Endodermal cell (in vitro differentiated cells): ENCODE results near the gene HOXD9. TPM values are rescaled to one million over a fixed set of nuclear protein-coding genes. Genes with fewer than 3 reads are reported as not detected.
A peak's percentile ranks its signal among the peaks of the same experiment; 100 is the strongest.

Source experiments
- DNase-seq: peaks from one replicate; pipeline ENCODE4 v3.0.0-alpha.2; 2017
- H3K27ac ChIP-seq: 2 replicates; pipeline ENCODE4 v1.5.1; 2013; ENCODE audit warnings: mild to moderate bottlenecking, low read depth, low read length, moderate library complexity
- H3K27me3 ChIP-seq: 2 replicates; pipeline ENCODE4 v1.6.1; 2013; ENCODE audit warnings: mild to moderate bottlenecking, low read length, moderate library complexity; ENCODE audit not compliant: insufficient read depth, control insufficient read depth, poor library complexity, severe bottlenecking
- H3K36me3 ChIP-seq: 2 replicates; pipeline ENCODE4 v1.7.0; 2013; ENCODE audit warnings: mild to moderate bottlenecking, low read length, moderate library complexity; ENCODE audit not compliant: control insufficient read depth, insufficient read depth
- H3K4me1 ChIP-seq: one replicate; pipeline ENCODE4 v1.7.0; 2013; ENCODE audit warnings: low read length; ENCODE audit not compliant: control insufficient read depth, insufficient read depth
- H3K4me3 ChIP-seq: 2 replicates; pipeline ENCODE4 v1.5.1; 2013; ENCODE audit warnings: mild to moderate bottlenecking, low read length, moderate library complexity
- H3K9ac ChIP-seq: 2 replicates; pipeline ENCODE4 v1.6.1; 2013; ENCODE audit warnings: mild to moderate bottlenecking, low read length, moderate library complexity; ENCODE audit not compliant: poor library complexity, severe bottlenecking; ENCODE audit errors: extremely low read depth
- H3K9me3 ChIP-seq: 2 replicates; pipeline ENCODE4 v1.6.1; 2013; ENCODE audit warnings: mild to moderate bottlenecking, low read length, moderate library complexity; ENCODE audit not compliant: control insufficient read depth
- H3K27ac Mint-ChIP-seq: 2 replicates; pipeline ENCODE4 v1.8.0; 2020; ENCODE audit warnings: mixed read lengths
- H3K27me3 Mint-ChIP-seq: 2 replicates; pipeline ENCODE4 v1.8.0; 2021; ENCODE audit warnings: mild to moderate bottlenecking, mixed read lengths; ENCODE audit not compliant: insufficient read depth
- H3K36me3 Mint-ChIP-seq: 2 replicates; pipeline ENCODE4 v1.8.0; 2020; ENCODE audit warnings: low read depth, mixed read lengths
- H3K4me1 Mint-ChIP-seq: 2 replicates; pipeline ENCODE4 v1.8.0; 2020; ENCODE audit warnings: mixed read lengths
- H3K4me3 Mint-ChIP-seq: 2 replicates; pipeline ENCODE4 v1.8.0; 2020; ENCODE audit warnings: mild to moderate bottlenecking, moderate library complexity, mixed read lengths
- H3K9me3 Mint-ChIP-seq: 2 replicates; pipeline ENCODE4 v1.8.0; 2020; ENCODE audit warnings: mild to moderate bottlenecking, mixed read lengths
- CTCF ChIP-seq: fragments of 200-600 bp; sonication (generic); conservative IDR thresholded peaks from 2 replicates; pipeline ENCODE4 v1.5.0; 2021; ENCODE audit warnings: antibody characterized with exemption, mild to moderate bottlenecking
- WGBS, 2 experiments: methylation state at CpG; one replicate each; pipeline versions ENCODE4 v1.1.5 to v1.1.7; 2013; ENCODE audit warnings: missing lambda C conversion rate in 2 of 2, mixed read lengths in 1 of 2; ENCODE audit not compliant: insufficient coverage in 1 of 2, insufficient read length in 1 of 2; 5-methylcytosine and 5-hydroxymethylcytosine counted together
- total RNA-seq, 2 donors: library from RNA; stranded (reverse); fragmentation: NEBNext Ultra II Directional in 1 of 2; extraction: Animal tissue kit (Norgen Biotek cat#: 25700) in 1 of 2; gene quantifications; 2 replicates in 1 of 2; 3 replicates in 1 of 2; pipeline ENCODE4 v1.2.1, GENCODE V29; 2021

The HOXD9 gene
- total RNA-seq, 2 donors from 2014 or later = not detected

DNA sequence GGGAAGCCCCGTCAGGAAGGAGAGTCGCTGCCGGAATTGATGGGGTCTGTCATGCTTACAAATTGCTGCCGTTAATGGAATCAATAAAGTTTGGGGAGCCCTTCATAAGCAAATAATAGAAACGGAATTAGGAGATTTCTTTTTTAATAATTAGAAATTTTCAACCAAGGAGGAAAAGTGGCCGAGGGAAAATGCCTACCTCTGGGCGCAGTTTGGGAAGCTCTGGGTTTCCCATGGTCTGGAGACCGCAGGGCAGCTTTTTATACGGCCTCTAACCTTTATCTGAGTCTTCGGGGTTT lies 40.0 kb upstream of the HOXD9 start:
- no peak for DNase-seq
- peaks cover 97% of the 10 kb centered on the region for H3K27me3 ChIP-seq
- no peak overlapping the region for H3K9ac ChIP-seq
- Mint-ChIP-seq H3K4me3 (peak overlapping the region; percentile 47), H3K36me3 (no peaks in the 10 kb centered on the region), H3K27ac (no peak overlapping the region), H3K4me1 (peaks cover 52% of the 10 kb centered on the region), H3K27me3 (peaks cover 94% of the 10 kb centered on the region), H3K9me3 (peaks cover 5% of the 10 kb centered on the region)
- peak overlapping the region; percentile 40 for H3K4me3 ChIP-seq
- no peaks in the 10 kb centered on the region for H3K36me3 ChIP-seq
- H3K27ac ChIP-seq = no peak overlapping the region
- peaks cover 6% of the 10 kb centered on the region for H3K4me1 ChIP-seq
- no peaks in the 10 kb centered on the region for H3K9me3 ChIP-seq
- TF ChIP-seq CTCF = no peak
- WGBS, 2 experiments = 2 to 4% methylated on average over 8 to 10 of the region's 10 CpGs

DNA sequence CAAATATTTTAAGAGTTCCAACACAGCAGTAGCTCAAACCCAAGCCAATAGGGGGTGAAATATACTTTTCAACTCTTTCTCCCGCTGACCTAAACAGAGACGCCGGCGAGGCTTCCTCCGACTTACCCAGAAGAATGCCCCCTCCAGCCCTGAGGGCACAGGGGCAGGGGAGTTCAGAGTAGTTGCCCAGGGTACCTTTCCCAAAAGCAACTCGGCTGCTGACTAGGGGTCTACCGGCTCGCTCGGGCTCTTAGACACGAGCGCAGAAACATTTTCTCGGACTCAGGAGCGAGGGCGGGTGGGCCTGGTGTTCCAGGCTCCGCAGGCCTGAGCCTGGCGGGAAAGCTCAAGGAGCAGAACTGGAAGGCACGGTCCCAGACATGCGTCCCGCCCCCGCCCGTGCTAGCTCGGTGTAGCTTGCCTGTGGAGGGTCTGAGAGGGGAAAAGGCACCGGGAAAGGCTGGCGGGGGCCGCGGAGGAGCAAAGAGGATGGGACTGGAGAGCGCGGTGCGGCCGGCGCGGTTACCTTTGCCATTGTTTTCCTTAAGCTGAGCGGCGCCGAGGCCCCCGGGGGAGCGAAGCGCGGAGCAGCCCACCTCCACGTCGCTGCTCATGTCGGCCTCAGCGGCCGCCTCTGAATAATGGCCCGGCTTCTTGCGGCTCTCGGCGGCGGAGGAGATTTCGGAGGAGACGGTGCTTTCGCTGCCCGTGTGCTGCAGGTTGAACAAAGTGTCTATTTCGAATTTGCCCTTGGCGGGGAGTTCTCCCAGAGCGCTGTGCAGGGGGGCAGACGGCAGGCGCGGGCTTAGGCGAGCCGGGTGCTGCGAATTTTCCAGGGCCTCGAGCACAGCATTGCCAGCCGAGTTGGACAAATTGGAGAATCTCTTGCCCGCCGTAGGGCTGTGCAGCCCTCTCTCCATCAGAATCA lies 39.4 kb upstream of the HOXD9 start:
- Histone ChIP-seq H3K9ac (no peak overlapping the region), H3K4me3 (peak overlapping the region; percentile 40), H3K27ac (no peak overlapping the region), H3K27me3 (peaks cover 97% of the 10 kb centered on the region), H3K9me3 (no peaks in the 10 kb centered on the region), H3K4me1 (peaks cover 6% of the 10 kb centered on the region), H3K36me3 (no peaks in the 10 kb centered on the region)
- TF ChIP-seq CTCF = no peak
- H3K9me3 Mint-ChIP-seq = peaks cover 5% of the 10 kb centered on the region
- no peak overlapping the region for H3K27ac Mint-ChIP-seq
- WGBS, 2 experiments = 1 to 2% methylated on average over 44 to 66 of the region's 66 CpGs
- H3K4me3 Mint-ChIP-seq = peak overlapping the region; percentile 47
- no peaks in the 10 kb centered on the region for H3K36me3 Mint-ChIP-seq
- H3K27me3 Mint-ChIP-seq = peaks cover 95% of the 10 kb centered on the region
- H3K4me1 Mint-ChIP-seq = peaks cover 53% of the 10 kb centered on the region
- peak; percentile 80 for DNase-seq

GRCh38 chr2:176083796-176084261 lies 38.7 kb upstream of the HOXD9 start, which contains the start of gene EVX2:
Gene EVX2, minus strand, starts transcription at chr2:176083962. Its CDS starts 186 bp downstream, at chr2:176083776.
- Histone ChIP-seq H3K36me3 (no peaks in the 10 kb centered on the region), H3K27me3 (peaks cover 95% of the 10 kb centered on the region), H3K27ac (no peak within 1 kb of the TSS), H3K9ac (no peak within 1 kb of the TSS), H3K4me3 (peak within 1 kb of the TSS; percentile 64), H3K9me3 (no peaks in the 10 kb centered on the region), H3K4me1 (peaks cover 6% of the 10 kb centered on the region)
- no peak within 1 kb of the TSS for H3K27ac Mint-ChIP-seq
- H3K36me3 Mint-ChIP-seq = no peaks in the 10 kb centered on the region
- H3K4me3 Mint-ChIP-seq = peak within 1 kb of the TSS; percentile 47
- peak; percentile 52 for DNase-seq
- peaks cover 5% of the 10 kb centered on the region for H3K9me3 Mint-ChIP-seq
- H3K27me3 Mint-ChIP-seq = peaks cover 95% of the 10 kb centered on the region
- H3K4me1 Mint-ChIP-seq = peaks cover 51% of the 10 kb centered on the region
- TF ChIP-seq CTCF = no peak
- 3 to 7% methylated on average over 6 to 27 of the region's 27 CpGs for WGBS, 2 experiments
